Dendritic cell treated with granulocyte-macrophage colony-stimulating factor and Interleukin-4, amounts not matched to agents 40 ng/mL and 50 ng/mL, for 4 days (primary cell): ENCODE measurements around the gene FAM3C.
"Not testable (repeated sequence)": the region's sequence is repeated elsewhere in the genome, so short reads cannot be mapped to it uniquely, and the experiment has no call there.

Experiments
- H3K27ac Mint-ChIP-seq: one replicate; pipeline ENCODE4 v1.8.0; 2022; ENCODE audit warnings: mild to moderate bottlenecking, mixed read lengths
- H3K27me3 Mint-ChIP-seq: one replicate; pipeline ENCODE4 v1.8.0; 2022; ENCODE audit warnings: mild to moderate bottlenecking, mixed read lengths
- H3K36me3 Mint-ChIP-seq: one replicate; pipeline ENCODE4 v1.8.0; 2022; ENCODE audit warnings: low read depth, mixed read lengths
- H3K4me1 Mint-ChIP-seq: one replicate; pipeline ENCODE4 v1.8.0; 2022; ENCODE audit warnings: low read depth, mixed read lengths
- H3K4me3 Mint-ChIP-seq: one replicate; pipeline ENCODE4 v1.8.0; 2022; ENCODE audit warnings: mild to moderate bottlenecking, moderate library complexity, mixed read lengths
- H3K9me3 Mint-ChIP-seq: one replicate; pipeline ENCODE4 v1.8.0; 2022; ENCODE audit warnings: mixed read lengths
- intact Hi-C: fragments of 100-400 bp; cut with micrococcal nuclease; formaldehyde crosslinking; loops from one replicate; pipeline ENCODE4 v1.15.0; 2022

FAM3C gene, protein sequence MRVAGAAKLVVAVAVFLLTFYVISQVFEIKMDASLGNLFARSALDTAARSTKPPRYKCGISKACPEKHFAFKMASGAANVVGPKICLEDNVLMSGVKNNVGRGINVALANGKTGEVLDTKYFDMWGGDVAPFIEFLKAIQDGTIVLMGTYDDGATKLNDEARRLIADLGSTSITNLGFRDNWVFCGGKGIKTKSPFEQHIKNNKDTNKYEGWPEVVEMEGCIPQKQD

DNA sequence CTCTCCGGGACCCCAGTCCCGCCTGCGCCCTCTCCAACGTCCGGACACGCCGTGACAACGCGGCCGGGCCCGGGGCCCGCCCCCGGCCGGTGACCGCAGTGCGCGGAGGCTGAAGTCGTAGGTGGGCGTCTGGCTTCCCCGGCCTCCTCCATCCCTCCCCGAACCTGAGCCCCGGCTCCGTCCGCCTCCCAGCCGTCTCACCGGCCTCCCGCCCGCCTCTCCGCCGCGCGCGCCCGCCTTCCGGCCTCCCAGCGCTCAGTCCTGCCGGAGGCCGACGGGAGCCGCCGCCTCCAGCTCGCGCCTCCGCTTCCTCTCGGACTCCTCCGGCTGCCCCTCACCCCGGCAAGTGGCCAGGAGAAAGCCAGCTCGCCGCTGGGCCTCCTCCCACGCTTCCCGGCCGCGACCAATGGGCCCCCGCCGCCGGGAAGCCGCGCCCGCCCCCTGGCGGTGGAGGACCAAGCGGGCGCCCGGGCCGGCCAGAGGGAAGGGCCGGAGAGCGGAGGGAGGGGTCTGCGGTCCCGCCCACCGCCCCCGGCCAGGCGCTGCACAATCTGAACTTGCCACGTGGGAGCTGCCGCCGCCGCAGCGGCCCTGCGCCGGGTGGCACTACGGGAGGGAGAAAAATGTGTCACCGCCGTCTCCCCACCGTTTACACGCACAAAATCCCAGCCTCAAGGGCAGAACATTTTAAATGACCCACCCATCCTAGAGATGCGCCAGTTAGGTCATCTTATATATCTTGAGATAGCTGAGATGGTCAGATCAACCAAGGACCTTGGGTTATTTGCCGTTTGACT lies at the start of gene FAM3C:
Gene FAM3C (minus strand): TSS at position 348 of the 797 bp plus-strand sequence. CDS start 13,339 bp downstream, outside the sequence.
- H3K4me1 Mint-ChIP-seq: peaks cover 13% of the 10 kb centered on the region
- H3K36me3 Mint-ChIP-seq: peaks cover 22% of the 10 kb centered on the region
- H3K9me3 Mint-ChIP-seq: peaks cover 11% of the 10 kb centered on the region
- no peaks in the 10 kb centered on the region for H3K27me3 Mint-ChIP-seq
- intact Hi-C loops: no loop called here
- peak within 1 kb of the TSS; percentile 90 for H3K27ac Mint-ChIP-seq
- H3K4me3 Mint-ChIP-seq: peak within 1 kb of the TSS; percentile 85

GRCh38 chr7:121442845-121443244 lies 46.7 kb upstream of the FAM3C start:
- intact Hi-C loops: no loop called here
- Mint-ChIP-seq H3K4me1 (peaks cover 20% of the 10 kb centered on the region), H3K9me3 (no peaks in the 10 kb centered on the region), H3K4me3 (no peak overlapping the region), H3K36me3 (no peaks in the 10 kb centered on the region), H3K27me3 (no peaks in the 10 kb centered on the region), H3K27ac (no peak overlapping the region)

- Mint-ChIP-seq H3K4me3 (no peak overlapping the region), H3K4me1 (peaks cover 13% of the 10 kb centered on the region), H3K27ac (no peak overlapping the region), H3K36me3 (no peaks in the 10 kb centered on the region), H3K27me3 (no peaks in the 10 kb centered on the region), H3K9me3 (no peaks in the 10 kb centered on the region)
- intact Hi-C loops: no loop called here
Observed at GRCh38 chr7:121440857-121441503, 44.9 kb upstream of the FAM3C start.

DNA sequence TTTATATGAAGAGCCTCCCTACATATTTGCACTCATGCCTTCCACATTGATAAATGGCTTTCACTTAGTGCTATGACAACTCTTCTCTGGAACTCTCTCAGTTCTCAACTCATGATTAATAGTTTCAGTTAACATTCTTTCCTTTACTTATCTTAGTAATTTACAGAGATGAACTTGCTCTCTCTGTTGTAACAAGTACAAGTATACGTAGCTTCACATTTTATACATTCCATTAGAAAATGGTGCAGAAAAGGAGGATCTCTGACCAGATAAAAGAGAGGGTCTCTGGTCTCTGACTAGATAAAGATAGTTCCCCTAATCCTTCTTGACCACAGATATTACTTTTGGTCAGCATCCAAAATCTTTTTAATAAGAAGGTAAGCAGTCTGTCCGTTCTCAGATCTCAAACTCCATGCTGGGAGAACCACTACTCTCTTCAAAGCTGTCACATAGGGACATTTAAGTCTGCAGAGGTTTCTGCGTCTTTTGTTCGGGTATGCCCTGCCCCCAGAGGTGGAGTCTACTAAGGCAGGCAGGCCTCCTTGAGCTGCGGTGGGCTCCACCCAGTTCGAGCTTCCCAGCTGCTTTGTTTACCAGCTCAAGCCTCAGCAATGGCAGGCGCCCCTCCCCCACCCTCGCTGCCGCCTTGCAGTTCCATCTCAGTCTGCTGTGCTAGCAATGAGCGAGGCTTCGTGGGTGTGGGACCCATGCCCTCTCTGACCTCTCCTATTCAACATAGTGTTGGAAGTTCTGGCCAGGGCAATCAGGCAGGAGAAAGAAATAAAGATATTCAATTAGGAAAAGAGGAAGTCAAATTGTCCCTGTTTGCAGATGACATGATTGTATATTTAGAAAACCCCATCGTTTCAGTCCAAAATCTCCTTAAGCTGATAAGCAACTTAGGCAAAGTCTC lies 42.2 kb upstream of the FAM3C start:
- peaks cover 13% of the 10 kb centered on the region for H3K4me1 Mint-ChIP-seq
- H3K27ac Mint-ChIP-seq: peak overlapping the region; percentile 49
- H3K9me3 Mint-ChIP-seq, H3K27me3 Mint-ChIP-seq, H3K36me3 Mint-ChIP-seq, intact Hi-C loops: not testable (repeated sequence)
- peak overlapping the region; percentile 65 for H3K4me3 Mint-ChIP-seq

DNA sequence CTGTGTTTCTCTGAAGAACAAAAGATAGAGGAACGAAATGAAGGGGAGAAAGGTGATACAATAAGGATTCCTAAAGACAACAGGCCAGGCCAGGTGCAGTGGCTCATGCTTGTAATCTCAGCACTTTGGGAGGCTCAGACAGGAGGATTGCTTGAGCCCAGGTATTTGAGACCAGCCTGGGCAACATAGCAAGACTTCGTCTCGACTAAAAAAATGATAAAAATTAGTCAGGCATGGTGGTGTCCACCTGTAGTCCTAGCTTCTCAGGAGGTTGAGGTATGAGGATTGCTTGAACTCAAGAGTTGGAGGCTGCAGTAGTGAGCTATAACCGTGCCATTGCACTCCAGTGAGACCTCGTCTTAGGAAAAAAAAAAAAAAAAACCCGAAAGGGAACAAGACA lies 41.4 kb upstream of the FAM3C start:
- Mint-ChIP-seq H3K27ac (no peak overlapping the region), H3K36me3 (no peaks in the 10 kb centered on the region), H3K4me1 (peaks cover 13% of the 10 kb centered on the region), H3K27me3 (no peaks in the 10 kb centered on the region), H3K9me3 (no peaks in the 10 kb centered on the region), H3K4me3 (no peak overlapping the region)
- intact Hi-C loops: no loop called here

GRCh38 chr7:121436688-121437087 lies 40.6 kb upstream of the FAM3C start:
- no peak overlapping the region for H3K4me3 Mint-ChIP-seq
- H3K27me3 Mint-ChIP-seq: no peaks in the 10 kb centered on the region
- peaks cover 13% of the 10 kb centered on the region for H3K4me1 Mint-ChIP-seq
- H3K27ac Mint-ChIP-seq: no peak overlapping the region
- H3K36me3 Mint-ChIP-seq: no peaks in the 10 kb centered on the region
- intact Hi-C loops: no loop called here
- H3K9me3 Mint-ChIP-seq: no peaks in the 10 kb centered on the region

GRCh38 chr7:121436136-121436535 lies 40.0 kb upstream of the FAM3C start:
- Mint-ChIP-seq H3K4me3 (no peak overlapping the region), H3K4me1 (peaks cover 13% of the 10 kb centered on the region), H3K27me3 (no peaks in the 10 kb centered on the region), H3K27ac (no peak overlapping the region), H3K36me3 (no peaks in the 10 kb centered on the region), H3K9me3 (no peaks in the 10 kb centered on the region)
- intact Hi-C loops: no loop called here

GRCh38 chr7:121433775-121434174 lies 37.7 kb upstream of the FAM3C start:
- H3K9me3 Mint-ChIP-seq: no peaks in the 10 kb centered on the region
- H3K27me3 Mint-ChIP-seq: no peaks in the 10 kb centered on the region
- intact Hi-C loops: no loop called here
- H3K36me3 Mint-ChIP-seq: no peaks in the 10 kb centered on the region
- H3K4me1 Mint-ChIP-seq: peaks cover 11% of the 10 kb centered on the region
- H3K27ac Mint-ChIP-seq: no peak overlapping the region
- no peak overlapping the region for H3K4me3 Mint-ChIP-seq

GRCh38 chr7:121432486-121432885 lies 36.4 kb upstream of the FAM3C start:
- intact Hi-C loops, H3K36me3 Mint-ChIP-seq, H3K9me3 Mint-ChIP-seq, H3K27ac Mint-ChIP-seq, H3K4me1 Mint-ChIP-seq, H3K4me3 Mint-ChIP-seq, H3K27me3 Mint-ChIP-seq: not testable (repeated sequence)

- intact Hi-C loops: no loop called here
- H3K4me1 Mint-ChIP-seq: no peaks in the 10 kb centered on the region
Observed at GRCh38 chr7:121431996-121432395, 35.9 kb upstream of the FAM3C start.

GRCh38 chr7:121431389-121431995 lies 35.4 kb upstream of the FAM3C start:
- H3K4me3 Mint-ChIP-seq: no peak overlapping the region
- no peaks in the 10 kb centered on the region for H3K27me3 Mint-ChIP-seq
- H3K4me1 Mint-ChIP-seq: no peaks in the 10 kb centered on the region
- no peak overlapping the region for H3K27ac Mint-ChIP-seq
- intact Hi-C loops: no loop called here
- no peaks in the 10 kb centered on the region for H3K9me3 Mint-ChIP-seq
- no peaks in the 10 kb centered on the region for H3K36me3 Mint-ChIP-seq

More at GRCh38 chr7:121431996-121432395, 35.9 kb upstream of the FAM3C start:
- H3K4me3 Mint-ChIP-seq: no peak overlapping the region
- no peaks in the 10 kb centered on the region for H3K27me3 Mint-ChIP-seq
- no peak overlapping the region for H3K27ac Mint-ChIP-seq
- H3K9me3 Mint-ChIP-seq: no peaks in the 10 kb centered on the region
- no peaks in the 10 kb centered on the region for H3K36me3 Mint-ChIP-seq

- Mint-ChIP-seq H3K27ac (no peak overlapping the region), H3K27me3 (no peaks in the 10 kb centered on the region), H3K9me3 (no peaks in the 10 kb centered on the region), H3K4me1 (no peaks in the 10 kb centered on the region), H3K4me3 (no peak overlapping the region), H3K36me3 (no peaks in the 10 kb centered on the region)
- intact Hi-C loops: no loop called here
Observed at GRCh38 chr7:121430558-121430957, 34.5 kb upstream of the FAM3C start.

- Mint-ChIP-seq H3K9me3 (no peaks in the 10 kb centered on the region), H3K4me1 (no peaks in the 10 kb centered on the region), H3K4me3 (no peak overlapping the region), H3K36me3 (no peaks in the 10 kb centered on the region), H3K27ac (no peak overlapping the region), H3K27me3 (no peaks in the 10 kb centered on the region)
- intact Hi-C loops: no loop called here
Observed at GRCh38 chr7:121429798-121430197, 33.7 kb upstream of the FAM3C start.
